Progenitor cell of endocrine pancreas (in vitro differentiated cells): ENCODE data around the gene EGLN2. TPM values are rescaled to one million over a fixed set of nuclear protein-coding genes. Genes with fewer than 3 reads are reported as not detected.
A peak's percentile ranks its signal among the peaks of the same experiment; 100 is the strongest.

Source experiments
- DNase-seq: peaks from one replicate; pipeline ENCODE4 v3.0.0; 2021; ENCODE audit warnings: low spot score; ENCODE audit not compliant: unreplicated experiment
- H3K27ac Mint-ChIP-seq: 2 replicates; pipeline ENCODE4 v1.8.0; 2021; ENCODE audit warnings: mild to moderate bottlenecking, moderate library complexity, mixed read lengths
- H3K27me3 Mint-ChIP-seq: 2 replicates; pipeline ENCODE4 v1.8.0; 2021; ENCODE audit warnings: mixed read lengths
- H3K36me3 Mint-ChIP-seq: 2 replicates; pipeline ENCODE4 v1.8.0; 2022; ENCODE audit warnings: mixed read lengths; ENCODE audit not compliant: insufficient read depth
- H3K4me1 Mint-ChIP-seq: 2 replicates; pipeline ENCODE4 v1.8.0; 2021; ENCODE audit warnings: low read depth, mixed read lengths
- H3K4me3 Mint-ChIP-seq: 2 replicates; pipeline ENCODE4 v1.8.0; 2021; ENCODE audit warnings: low read depth, mild to moderate bottlenecking, moderate library complexity, mixed read lengths
- H3K9me3 Mint-ChIP-seq: 2 replicates; pipeline ENCODE4 v1.8.0; 2021; ENCODE audit warnings: low read depth, mixed read lengths
- long read RNA-seq: library from polyadenylated mRNA; unstranded; transcript quantifications from one replicate; pipeline ENCODE4 v2.0.0, GENCODE V29; 2020
- total RNA-seq: library from RNA; stranded (reverse); gene quantifications from 2 replicates; pipeline ENCODE4 v1.2.1, GENCODE V29; 2021
- TF ChIP-seq, protein P1 (sequence below): fragments of 200-600 bp; sonication (generic); IDR thresholded peaks from one replicate; pipeline ENCODE4 v1.5.0; 2021; ENCODE audit warnings: antibody characterized with exemption, mild to moderate bottlenecking; ENCODE audit not compliant: unreplicated experiment

The EGLN2 gene
- 107 and 110 TPM in 2 replicates for total RNA-seq
- long read RNA-seq, transcript EGLN2-201 (6 exons, 2,102 nt): major isoform, 57 of 68 reads
- long read RNA-seq, transcript EGLN2-207 (5 exons, 2,821 nt): minor isoform, 7 of 68 reads
- long read RNA-seq, partial matches to known transcripts: 0 of 68 reads
- long read RNA-seq, other reads (novel, unspliced or antisense): 4 of 68 reads

DNA sequence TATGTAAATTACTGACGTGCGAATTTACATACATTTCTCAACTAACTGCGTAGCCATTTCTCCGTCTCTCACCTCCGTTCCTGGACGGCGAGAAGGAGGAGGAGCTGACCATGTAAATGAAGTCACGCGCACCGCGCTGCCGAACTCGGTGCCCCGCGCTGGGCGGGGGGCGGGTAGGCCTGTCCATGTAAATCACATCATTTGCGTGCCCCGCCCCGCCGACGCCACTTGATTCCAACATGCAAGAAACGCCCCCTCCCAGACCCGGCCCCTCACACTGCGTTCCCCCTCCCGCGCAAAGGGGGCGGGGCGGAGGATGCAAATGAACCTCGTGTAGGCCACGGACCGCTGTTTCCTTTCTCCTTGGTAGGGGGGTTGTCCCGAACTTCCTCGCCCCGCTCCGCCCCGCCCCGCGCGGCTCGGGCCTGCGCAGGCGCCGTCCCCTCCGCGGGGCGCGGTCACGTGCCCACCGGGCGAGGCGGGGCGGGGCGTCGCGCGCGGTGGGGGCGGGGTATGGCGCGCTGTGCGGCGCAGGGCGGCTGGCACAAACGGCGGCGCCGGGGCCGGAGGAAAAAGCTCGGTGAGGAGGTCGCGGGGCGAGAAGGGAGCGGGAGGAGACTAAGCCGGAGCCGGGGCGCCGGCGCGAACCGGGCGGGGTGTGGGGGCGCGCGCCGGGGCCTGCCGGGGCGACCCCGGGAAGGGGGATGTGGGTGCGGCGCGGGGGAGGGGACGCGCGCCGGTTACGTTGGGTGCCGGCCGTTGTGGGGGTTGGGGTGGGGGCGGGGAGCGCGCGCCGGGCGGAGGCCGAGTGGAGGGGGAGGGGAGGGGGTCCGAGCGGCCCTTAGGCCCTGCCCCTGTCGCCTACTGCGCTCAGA lies at the start of gene EGLN2:
EGLN2 (plus strand) TSS at position 509 of the 875 bp plus-strand sequence. CDS start 1,382 bp downstream, outside the sequence.
- Mint-ChIP-seq H3K4me3 (peak within 1 kb of the TSS; percentile 89), H3K9me3 (no peaks in the 10 kb centered on the region), H3K36me3 (peaks cover 4% of the 10 kb centered on the region), H3K27me3 (no peaks in the 10 kb centered on the region), H3K4me1 (peaks cover 39% of the 10 kb centered on the region), H3K27ac (peak within 1 kb of the TSS; percentile 99)
- DNase-seq: peak; percentile 100
- TF ChIP-seq, protein P1, sequence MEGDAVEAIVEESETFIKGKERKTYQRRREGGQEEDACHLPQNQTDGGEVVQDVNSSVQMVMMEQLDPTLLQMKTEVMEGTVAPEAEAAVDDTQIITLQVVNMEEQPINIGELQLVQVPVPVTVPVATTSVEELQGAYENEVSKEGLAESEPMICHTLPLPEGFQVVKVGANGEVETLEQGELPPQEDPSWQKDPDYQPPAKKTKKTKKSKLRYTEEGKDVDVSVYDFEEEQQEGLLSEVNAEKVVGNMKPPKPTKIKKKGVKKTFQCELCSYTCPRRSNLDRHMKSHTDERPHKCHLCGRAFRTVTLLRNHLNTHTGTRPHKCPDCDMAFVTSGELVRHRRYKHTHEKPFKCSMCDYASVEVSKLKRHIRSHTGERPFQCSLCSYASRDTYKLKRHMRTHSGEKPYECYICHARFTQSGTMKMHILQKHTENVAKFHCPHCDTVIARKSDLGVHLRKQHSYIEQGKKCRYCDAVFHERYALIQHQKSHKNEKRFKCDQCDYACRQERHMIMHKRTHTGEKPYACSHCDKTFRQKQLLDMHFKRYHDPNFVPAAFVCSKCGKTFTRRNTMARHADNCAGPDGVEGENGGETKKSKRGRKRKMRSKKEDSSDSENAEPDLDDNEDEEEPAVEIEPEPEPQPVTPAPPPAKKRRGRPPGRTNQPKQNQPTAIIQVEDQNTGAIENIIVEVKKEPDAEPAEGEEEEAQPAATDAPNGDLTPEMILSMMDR: no peak

DNA sequence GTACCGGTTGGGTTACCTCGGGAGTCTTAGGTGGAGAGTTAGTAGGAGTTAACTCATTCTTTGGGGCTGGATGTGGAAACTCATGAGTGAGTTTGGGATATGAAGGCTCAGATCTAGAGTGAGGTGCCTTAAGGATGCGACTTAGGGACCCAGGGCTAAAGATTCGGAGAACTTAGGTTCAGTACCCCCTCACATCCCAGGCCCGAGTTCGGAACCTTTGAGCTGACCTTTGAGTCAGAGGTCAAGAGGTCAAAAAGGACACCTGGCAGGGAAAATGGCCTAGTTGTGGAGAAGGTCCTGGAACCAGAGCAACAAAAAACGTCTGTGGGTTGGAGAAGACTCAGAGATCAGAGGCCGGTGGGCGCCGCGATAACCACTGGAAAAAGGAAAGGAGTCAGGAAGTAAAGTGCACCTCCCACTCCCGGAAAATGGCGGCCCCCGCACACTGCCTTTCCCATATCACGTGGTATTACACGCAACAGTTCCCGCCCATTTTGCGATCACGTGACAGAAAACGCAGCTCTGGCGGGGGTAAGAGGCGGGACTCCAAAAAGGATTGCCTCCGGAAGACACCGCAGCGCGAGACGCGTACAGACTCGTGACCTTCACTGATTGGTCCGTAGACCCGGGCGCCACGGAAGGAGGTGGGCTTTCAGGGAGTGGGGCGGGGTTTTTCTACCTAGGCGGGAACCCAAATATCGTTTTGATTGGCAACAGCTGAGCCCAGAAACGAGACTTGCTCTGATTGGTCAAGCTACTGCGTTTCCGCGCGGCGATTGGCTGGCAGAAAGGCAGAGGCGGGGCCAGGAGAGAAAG lies 48.7 kb upstream of the EGLN2 start, which contains the start of gene ACTMAP:
ACTMAP (minus strand) TSS at position 420 of the 816 bp plus-strand sequence. CDS start 674 bp downstream, outside the sequence.
- Mint-ChIP-seq H3K27me3 (no peaks in the 10 kb centered on the region), H3K27ac (peak within 1 kb of the TSS; percentile 98), H3K4me3 (peak within 1 kb of the TSS; percentile 88), H3K9me3 (no peaks in the 10 kb centered on the region), H3K36me3 (peaks cover 10% of the 10 kb centered on the region), H3K4me1 (peaks cover 25% of the 10 kb centered on the region)
- TF ChIP-seq, protein P1: no peak
- peak; percentile 98 for DNase-seq

DNA sequence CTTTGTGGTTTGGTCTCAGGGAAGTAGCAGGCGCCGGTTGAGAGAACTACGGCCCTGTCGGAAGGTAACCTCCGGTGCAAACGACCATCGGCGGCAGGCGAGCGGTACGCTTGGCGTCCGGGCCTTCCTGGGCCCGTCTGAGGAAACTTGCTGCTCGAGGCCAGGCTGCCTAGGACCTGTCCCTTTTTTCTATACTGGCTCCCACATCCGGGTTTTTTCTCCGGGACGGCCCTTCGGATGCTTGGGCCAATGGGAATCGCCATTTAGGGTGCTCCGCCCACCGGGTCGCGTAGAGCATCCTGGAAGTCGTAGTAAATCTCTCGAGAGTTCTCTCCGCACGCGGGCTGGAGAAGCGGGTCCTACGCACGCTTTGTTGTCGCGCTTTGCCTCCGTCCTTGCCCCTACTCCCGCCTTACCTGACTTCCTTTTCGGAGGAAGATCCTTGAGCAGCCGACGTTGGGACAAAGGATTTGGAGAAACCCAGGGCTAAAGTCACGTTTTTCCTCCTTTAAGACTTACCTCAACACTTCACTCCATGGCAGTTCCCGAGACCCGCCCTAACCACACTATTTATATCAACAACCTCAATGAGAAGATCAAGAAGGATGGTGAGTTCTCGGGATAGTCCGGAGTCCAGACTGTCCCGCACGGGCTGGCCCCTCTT lies 48.0 kb upstream of the EGLN2 start, which contains the start of gene SNRPA:
SNRPA (plus strand) TSS at position 330 of the 664 bp plus-strand sequence; CDS start at position 536, 206 bp downstream.
- TF ChIP-seq, protein P1: no peak
- H3K27ac Mint-ChIP-seq: peak within 1 kb of the TSS; percentile 98
- peak within 1 kb of the TSS; percentile 88 for H3K4me3 Mint-ChIP-seq
- H3K27me3 Mint-ChIP-seq: no peaks in the 10 kb centered on the region
- peaks cover 29% of the 10 kb centered on the region for H3K4me1 Mint-ChIP-seq
- peaks cover 10% of the 10 kb centered on the region for H3K36me3 Mint-ChIP-seq
- no peaks in the 10 kb centered on the region for H3K9me3 Mint-ChIP-seq
- peak; percentile 92 for DNase-seq

DNA sequence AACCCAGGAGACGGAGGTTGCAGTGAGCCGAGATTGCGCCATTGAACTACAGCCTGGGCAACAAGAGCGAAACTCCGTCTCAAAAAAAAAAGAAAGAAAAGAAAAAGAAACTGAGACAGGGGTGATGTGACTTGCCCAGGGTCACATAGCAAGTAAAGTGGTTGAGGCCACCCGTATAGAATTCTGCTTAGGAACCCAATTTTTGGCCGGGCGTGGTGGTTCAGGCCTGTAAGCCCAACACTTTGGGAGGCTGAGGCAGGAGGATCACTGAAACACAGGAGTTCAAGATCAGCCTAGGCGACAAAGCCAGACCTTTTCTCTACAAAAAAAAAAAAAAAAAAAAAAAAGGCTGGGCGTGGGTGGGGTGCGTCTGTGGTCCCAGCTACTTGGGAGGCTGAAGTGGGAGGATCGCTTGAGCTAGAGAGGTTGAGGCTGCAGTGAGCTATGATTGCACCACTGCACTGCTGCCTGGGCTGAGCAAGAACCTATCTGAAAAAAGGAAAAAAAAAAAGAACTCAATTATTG lies 46.7 kb upstream of the EGLN2 start:
- Mint-ChIP-seq H3K27ac (peak overlapping the region; percentile 98), H3K9me3 (no peaks in the 10 kb centered on the region), H3K4me1 (peaks cover 31% of the 10 kb centered on the region), H3K36me3 (peaks cover 13% of the 10 kb centered on the region), H3K27me3 (no peaks in the 10 kb centered on the region), H3K4me3 (peak overlapping the region; percentile 88)
- TF ChIP-seq, protein P1: no peak
- DNase-seq: no peak
